ENCODE results near the gene FBXO21. TPM values are rescaled to one million over a fixed set of nuclear protein-coding genes. Genes with fewer than 3 reads are reported as not detected.

The FBXO21 gene
- total and polyA plus RNA-seq, 2 of the 13 experiments (the other 11 are each of a cell fraction or from before 2014, with no cell fraction given): 15.6 to 32.5 TPM

DNA sequence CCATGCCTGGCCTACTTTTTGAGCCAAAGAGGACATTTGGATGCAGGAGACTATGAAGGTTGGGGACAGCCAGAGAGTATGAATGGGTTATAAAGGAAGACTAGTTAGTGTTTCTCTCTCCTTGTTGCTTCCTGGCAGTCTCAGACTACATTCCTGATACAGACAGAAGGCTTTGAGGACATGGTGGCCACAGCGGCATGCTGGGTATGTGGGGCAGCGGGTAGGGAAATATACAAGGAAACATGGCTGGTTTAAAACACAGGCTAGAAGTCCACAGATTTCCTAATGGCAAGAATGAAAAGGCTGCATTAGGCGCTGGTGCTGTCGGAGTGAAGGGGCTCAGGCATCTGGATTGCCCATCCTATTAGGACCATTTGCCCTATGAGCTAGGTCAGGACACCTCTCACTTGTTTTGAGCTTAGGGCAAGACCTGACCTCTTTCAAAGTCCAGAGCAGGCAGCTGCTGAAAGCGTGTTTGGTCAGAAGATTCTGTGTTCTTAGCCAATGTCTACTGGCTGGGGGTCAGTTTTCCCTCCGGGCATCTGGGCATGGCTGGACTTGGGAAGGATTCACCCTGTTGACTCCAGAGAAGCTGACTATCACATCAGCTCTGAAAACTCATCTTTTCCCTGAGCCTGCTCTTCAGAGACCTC lies 20.1 kb upstream of the FBXO21 start:
- WGBS (ENCODE audit: low lambda C conversion rate): 61% methylated on average over 6 of the region's 6 CpGs
- H3K4me1 ChIP-seq (ENCODE audit: insufficient read depth, low read length): no peaks in the 10 kb centered on the region
- no peaks in the 10 kb centered on the region for H3K9me3 ChIP-seq (ENCODE audit: low read length)
- H4K20me1 ChIP-seq (ENCODE audit: insufficient read depth, low read length): no peaks in the 10 kb centered on the region
- in situ Hi-C loops (cut with HindIII; ENCODE audit: extremely low pct_ligation_motif_present, low pct_unique_long_range_greater_than_20kb): loop anchor here (10.0 kb wide), 1 partner anchor 624 kb away; no protein-coding TSS in a partner anchor
- H3K27ac ChIP-seq (ENCODE audit: extremely low read length, insufficient read depth, low read length): no peak overlapping the region
- no peak overlapping the region for H3K4me3 ChIP-seq (replicated peaks in 1 of 3; ENCODE audit: insufficient read depth in 1 of 3, low read depth in 2 of 3, low read length in 3 of 3)
- H3K27me3 ChIP-seq (ENCODE audit: control insufficient read depth in 1 of 2, insufficient read depth in 2 of 2, low read length in 2 of 2): peaks cover 6 to 35% of the 10 kb centered on the region in 2 experiments; a peak in 4 of 5 replicates
- no TSS peak for BruUV-seq (replicated peaks)
- DNase-seq (ENCODE audit: low spot score) (no peak), FAIRE-seq (no peak), ATAC-seq (no peak)
- no peaks in the 10 kb centered on the region for H3K36me3 ChIP-seq (replicated peaks in 1 of 2; ENCODE audit: control insufficient read depth in 1 of 2, insufficient read depth in 2 of 2, low read length in 2 of 2)
- no peak overlapping the region for H3K4me2 ChIP-seq (ENCODE audit: low read depth, low read length)
- H3K79me2 ChIP-seq (ENCODE audit: insufficient read depth, low read length): no peaks in the 10 kb centered on the region
- POLR2A ChIA-PET: no interaction called here
- H3K9ac ChIP-seq (ENCODE audit: insufficient read depth, low read depth, low read length): no peak overlapping the region
- H2AFZ ChIP-seq (ENCODE audit: low read length): no peak overlapping the region
- intact Hi-C loops (cut with micrococcal nuclease; ENCODE audit: unreplicated experiment): loop anchor here (5.0 kb wide), 1 partner anchor 642 kb away; no protein-coding TSS in a partner anchor
- CTCF ChIA-PET (ENCODE audit: low intra/inter-chr PET ratio, low total read pairs): no interaction called here
- TF ChIP-seq, protein P1, sequence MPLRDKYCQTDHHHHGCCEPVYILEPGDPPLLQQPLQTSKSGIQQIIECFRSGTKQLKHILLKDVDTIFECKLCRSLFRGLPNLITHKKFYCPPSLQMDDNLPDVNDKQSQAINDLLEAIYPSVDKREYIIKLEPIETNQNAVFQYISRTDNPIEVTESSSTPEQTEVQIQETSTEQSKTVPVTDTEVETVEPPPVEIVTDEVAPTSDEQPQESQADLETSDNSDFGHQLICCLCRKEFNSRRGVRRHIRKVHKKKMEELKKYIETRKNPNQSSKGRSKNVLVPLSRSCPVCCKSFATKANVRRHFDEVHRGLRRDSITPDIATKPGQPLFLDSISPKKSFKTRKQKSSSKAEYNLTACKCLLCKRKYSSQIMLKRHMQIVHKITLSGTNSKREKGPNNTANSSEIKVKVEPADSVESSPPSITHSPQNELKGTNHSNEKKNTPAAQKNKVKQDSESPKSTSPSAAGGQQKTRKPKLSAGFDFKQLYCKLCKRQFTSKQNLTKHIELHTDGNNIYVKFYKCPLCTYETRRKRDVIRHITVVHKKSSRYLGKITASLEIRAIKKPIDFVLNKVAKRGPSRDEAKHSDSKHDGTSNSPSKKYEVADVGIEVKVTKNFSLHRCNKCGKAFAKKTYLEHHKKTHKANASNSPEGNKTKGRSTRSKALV (CRISPR knock-in tag; IDR thresholded peaks at IDR 0.05): no peak
- TF ChIP-seq ZNF558 (CRISPR knock-in tag; IDR thresholded peaks at IDR 0.05; ENCODE audit: borderline replicate concordance): no peak
- TF ChIP-seq HNF4A (CRISPR knock-in tag; IDR thresholded peaks at IDR 0.05): peak; percentile 37
- no peak for TF ChIP-seq XRCC5 (optimal IDR thresholded peaks at IDR 0.05; ENCODE audit: low read length)

DNA sequence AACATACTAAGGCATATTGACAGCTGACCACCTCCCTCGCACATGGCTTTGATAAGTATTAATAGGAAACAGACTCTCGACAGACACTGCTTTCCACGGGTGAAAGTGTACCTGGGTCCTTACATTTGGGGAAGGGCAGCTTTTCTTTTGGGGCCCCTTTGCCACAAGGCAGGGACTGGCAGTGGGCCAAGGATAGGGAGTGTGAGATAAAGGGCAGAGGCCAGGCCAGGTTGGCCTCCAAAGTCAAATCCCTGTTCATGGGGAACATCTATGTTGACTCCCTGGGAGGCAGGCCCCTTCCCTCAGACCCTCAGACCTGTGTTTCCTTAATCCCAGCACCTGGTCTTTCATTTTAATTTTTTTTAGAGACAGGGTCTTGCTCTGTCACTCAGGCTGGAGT lies 19.4 kb upstream of the FBXO21 start:
- 21% methylated on average over 3 of the region's 3 CpGs for WGBS (ENCODE audit: low lambda C conversion rate)
- Histone ChIP-seq H3K4me3 (replicated peaks in 1 of 3; ENCODE audit: insufficient read depth in 1 of 3, low read depth in 2 of 3, low read length in 3 of 3) (no peak overlapping the region), H3K27me3 (ENCODE audit: control insufficient read depth in 1 of 2, insufficient read depth in 2 of 2, low read length in 2 of 2) (peaks cover 3 to 33% of the 10 kb centered on the region in 2 experiments; a peak in 3 of 5 replicates), H3K4me2 (ENCODE audit: low read depth, low read length) (no peak overlapping the region), H2AFZ (ENCODE audit: low read length) (no peak overlapping the region), H4K20me1 (ENCODE audit: insufficient read depth, low read length) (no peaks in the 10 kb centered on the region), H3K9ac (ENCODE audit: insufficient read depth, low read depth, low read length) (no peak overlapping the region), H3K36me3 (replicated peaks in 1 of 2; ENCODE audit: control insufficient read depth in 1 of 2, insufficient read depth in 2 of 2, low read length in 2 of 2) (no peaks in the 10 kb centered on the region), H3K79me2 (ENCODE audit: insufficient read depth, low read length) (no peaks in the 10 kb centered on the region), H3K27ac (ENCODE audit: extremely low read length, insufficient read depth, low read length) (no peak overlapping the region), H3K9me3 (ENCODE audit: low read length) (no peaks in the 10 kb centered on the region), H3K4me1 (ENCODE audit: insufficient read depth, low read length) (no peaks in the 10 kb centered on the region)
- POLR2A ChIA-PET: no interaction called here
- in situ Hi-C loops (cut with HindIII; ENCODE audit: extremely low pct_ligation_motif_present, low pct_unique_long_range_greater_than_20kb) (loop anchor here (10.0 kb wide), 1 partner anchor 625 kb away; no protein-coding TSS in a partner anchor), intact Hi-C loops (cut with micrococcal nuclease; ENCODE audit: unreplicated experiment) (loop anchor here (5.0 kb wide), 1 partner anchor 643 kb away; no protein-coding TSS in a partner anchor)
- no peak for DNase-seq (ENCODE audit: low spot score)
- CTCF ChIA-PET (ENCODE audit: low intra/inter-chr PET ratio, low total read pairs): no interaction called here
- BruUV-seq (replicated peaks): no TSS peak
- no peak for ATAC-seq
- FAIRE-seq: no peak
- TF ChIP-seq, protein P2, sequence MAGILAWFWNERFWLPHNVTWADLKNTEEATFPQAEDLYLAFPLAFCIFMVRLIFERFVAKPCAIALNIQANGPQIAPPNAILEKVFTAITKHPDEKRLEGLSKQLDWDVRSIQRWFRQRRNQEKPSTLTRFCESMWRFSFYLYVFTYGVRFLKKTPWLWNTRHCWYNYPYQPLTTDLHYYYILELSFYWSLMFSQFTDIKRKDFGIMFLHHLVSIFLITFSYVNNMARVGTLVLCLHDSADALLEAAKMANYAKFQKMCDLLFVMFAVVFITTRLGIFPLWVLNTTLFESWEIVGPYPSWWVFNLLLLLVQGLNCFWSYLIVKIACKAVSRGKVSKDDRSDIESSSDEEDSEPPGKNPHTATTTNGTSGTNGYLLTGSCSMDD (CRISPR knock-in tag; IDR thresholded peaks at IDR 0.05): no peak
- TF ChIP-seq, protein P3, sequence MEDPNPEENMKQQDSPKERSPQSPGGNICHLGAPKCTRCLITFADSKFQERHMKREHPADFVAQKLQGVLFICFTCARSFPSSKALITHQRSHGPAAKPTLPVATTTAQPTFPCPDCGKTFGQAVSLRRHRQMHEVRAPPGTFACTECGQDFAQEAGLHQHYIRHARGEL (CRISPR knock-in tag; IDR thresholded peaks at IDR 0.05): no peak
- TF ChIP-seq GABPB1 (CRISPR knock-in tag; IDR thresholded peaks at IDR 0.05) (no peak), ZFP41 (CRISPR knock-in tag; IDR thresholded peaks at IDR 0.05; ENCODE audit: borderline replicate concordance) (no peak), MIER2 (CRISPR knock-in tag; IDR thresholded peaks at IDR 0.05) (no peak), ZNF777 (CRISPR knock-in tag; IDR thresholded peaks at IDR 0.05) (no peak), FOXA1 (IDR thresholded peaks at IDR 0.05) (no peak), FOXA1 (CRISPR knock-in tag; IDR thresholded peaks at IDR 0.05) (no peak)
- TF ChIP-seq, protein P4, sequence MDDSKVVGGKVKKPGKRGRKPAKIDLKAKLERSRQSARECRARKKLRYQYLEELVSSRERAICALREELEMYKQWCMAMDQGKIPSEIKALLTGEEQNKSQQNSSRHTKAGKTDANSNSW (CRISPR knock-in tag; IDR thresholded peaks at IDR 0.05; ENCODE audit: borderline replicate concordance): no peak
- TF ChIP-seq, protein P5, sequence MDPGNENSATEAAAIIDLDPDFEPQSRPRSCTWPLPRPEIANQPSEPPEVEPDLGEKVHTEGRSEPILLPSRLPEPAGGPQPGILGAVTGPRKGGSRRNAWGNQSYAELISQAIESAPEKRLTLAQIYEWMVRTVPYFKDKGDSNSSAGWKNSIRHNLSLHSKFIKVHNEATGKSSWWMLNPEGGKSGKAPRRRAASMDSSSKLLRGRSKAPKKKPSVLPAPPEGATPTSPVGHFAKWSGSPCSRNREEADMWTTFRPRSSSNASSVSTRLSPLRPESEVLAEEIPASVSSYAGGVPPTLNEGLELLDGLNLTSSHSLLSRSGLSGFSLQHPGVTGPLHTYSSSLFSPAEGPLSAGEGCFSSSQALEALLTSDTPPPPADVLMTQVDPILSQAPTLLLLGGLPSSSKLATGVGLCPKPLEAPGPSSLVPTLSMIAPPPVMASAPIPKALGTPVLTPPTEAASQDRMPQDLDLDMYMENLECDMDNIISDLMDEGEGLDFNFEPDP (CRISPR knock-in tag; conservative IDR thresholded peaks at IDR 0.05): no peak

All from HepG2 (cell line).